IPS DF 6.9 (cell line): ENCODE results near the gene FUCA1.
A peak's percentile ranks its signal among the peaks of the same experiment; 100 is the strongest.
"Not testable (repeated sequence)": the region's sequence is repeated elsewhere in the genome, so short reads cannot be mapped to it uniquely, and the experiment has no call there.

Experiments used
- DNase-seq: peaks from one replicate; pipeline ENCODE4 v3.0.0-alpha.2; 2013; ENCODE audit warnings: low read depth, low spot score
- H3K27ac ChIP-seq: one replicate; pipeline ENCODE4 v1.5.1; 2013; ENCODE audit warnings: low read length, control low read depth
- H3K27me3 ChIP-seq: 2 replicates; pipeline ENCODE4 v1.6.1; 2013; ENCODE audit warnings: mild to moderate bottlenecking, low read length; ENCODE audit not compliant: control insufficient read depth, insufficient read depth
- H3K36me3 ChIP-seq: 2 replicates; pipeline ENCODE4 v1.6.1; 2013; ENCODE audit warnings: low read length; ENCODE audit not compliant: control insufficient read depth, insufficient read depth
- H3K4me1 ChIP-seq: 2 replicates; pipeline ENCODE4 v1.6.1; 2013; ENCODE audit warnings: low read length; ENCODE audit not compliant: control insufficient read depth, insufficient read depth
- H3K4me3 ChIP-seq: 2 replicates; pipeline ENCODE4 v1.5.1; 2013; ENCODE audit warnings: mild to moderate bottlenecking, low read length
- H3K9me3 ChIP-seq: 2 replicates; pipeline ENCODE4 v1.6.1; 2013; ENCODE audit warnings: low read length, inconsistent platforms; ENCODE audit not compliant: control insufficient read depth, insufficient read depth
- WGBS: extraction: QIAGEN DNeasy Blood & Tissue Kit; methylation state at CpG from one replicate; pipeline ENCODE4 v1.1.7; 2013; ENCODE audit warnings: mixed read lengths, missing lambda C conversion rate; ENCODE audit not compliant: insufficient read length, insufficient coverage; 5-methylcytosine and 5-hydroxymethylcytosine counted together

FUCA1 gene

DNA sequence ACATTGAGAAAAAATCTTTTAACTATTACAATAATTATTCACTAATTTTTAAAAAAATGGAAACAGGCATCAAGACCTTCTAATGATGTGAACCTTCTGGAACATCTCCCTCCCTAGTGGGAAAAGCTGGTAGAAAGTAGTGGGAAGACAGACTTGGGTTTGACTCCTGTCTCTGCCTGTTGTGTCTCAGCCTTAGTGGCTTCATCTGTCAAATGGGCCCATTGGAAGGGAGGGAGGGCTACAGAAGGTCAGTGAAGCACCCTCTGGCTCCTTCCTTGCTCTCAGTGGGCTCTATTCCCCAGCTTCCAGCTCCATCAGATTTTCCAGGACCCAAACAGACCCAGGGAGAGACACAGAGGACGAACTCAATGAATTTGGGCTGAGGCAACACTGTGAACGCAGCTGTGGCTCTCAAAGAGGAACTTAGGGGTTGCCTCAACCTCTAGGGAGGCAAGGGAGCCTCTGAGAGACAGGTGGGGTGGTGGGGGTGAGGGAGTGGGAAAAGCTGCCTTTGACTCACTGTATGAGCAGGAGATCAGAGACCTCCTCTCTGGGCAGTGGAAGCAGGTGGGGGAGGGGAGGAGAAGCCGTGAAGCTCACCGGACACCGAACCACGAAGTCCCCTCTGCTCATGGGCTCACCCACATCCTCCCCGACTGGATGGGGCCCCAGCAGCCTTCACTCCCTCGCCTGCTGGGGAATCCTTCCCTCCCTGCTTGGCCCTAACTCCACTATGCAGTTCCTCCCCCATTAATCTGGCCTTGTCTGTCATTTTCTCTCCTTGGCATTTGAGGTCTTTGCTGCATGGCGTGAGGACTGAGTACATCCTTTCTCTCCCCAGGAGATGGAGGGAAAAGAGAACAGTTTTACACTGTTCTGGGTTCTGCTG lies 40.6 kb upstream of the FUCA1 start:
- Histone ChIP-seq H3K9me3 (no peaks in the 10 kb centered on the region), H3K27me3 (no peaks in the 10 kb centered on the region; the same call in 1 of the 2 replicates), H3K4me1 (no peaks in the 10 kb centered on the region; the same call in 1 of the 2 replicates), H3K36me3 (no peaks in the 10 kb centered on the region), H3K27ac (no peak overlapping the region), H3K4me3 (no peak overlapping the region)
- WGBS: no CpG with 5 or more reads among the region's 9 CpGs
- DNase-seq: no peak

DNA sequence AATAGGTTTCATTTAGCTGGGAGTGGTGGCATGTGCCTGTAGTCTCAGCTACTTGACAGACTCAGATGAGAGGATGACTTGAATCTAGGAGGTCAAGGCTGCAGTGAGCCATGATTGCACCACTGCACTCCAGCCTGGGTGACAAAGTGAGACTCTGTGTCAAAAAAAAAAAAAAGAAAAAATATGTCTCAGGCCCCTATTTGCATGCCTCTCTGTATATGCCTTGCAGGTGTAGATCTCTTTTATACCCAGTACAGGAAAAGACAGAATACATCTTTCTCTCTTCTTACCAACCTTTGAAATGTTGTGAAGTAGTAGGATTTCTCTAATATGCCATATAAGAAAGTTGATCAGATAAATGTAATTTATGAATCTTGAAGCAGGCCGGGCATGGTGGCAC lies 38.6 kb upstream of the FUCA1 start:
- no peak overlapping the region for H3K4me3 ChIP-seq

DNA sequence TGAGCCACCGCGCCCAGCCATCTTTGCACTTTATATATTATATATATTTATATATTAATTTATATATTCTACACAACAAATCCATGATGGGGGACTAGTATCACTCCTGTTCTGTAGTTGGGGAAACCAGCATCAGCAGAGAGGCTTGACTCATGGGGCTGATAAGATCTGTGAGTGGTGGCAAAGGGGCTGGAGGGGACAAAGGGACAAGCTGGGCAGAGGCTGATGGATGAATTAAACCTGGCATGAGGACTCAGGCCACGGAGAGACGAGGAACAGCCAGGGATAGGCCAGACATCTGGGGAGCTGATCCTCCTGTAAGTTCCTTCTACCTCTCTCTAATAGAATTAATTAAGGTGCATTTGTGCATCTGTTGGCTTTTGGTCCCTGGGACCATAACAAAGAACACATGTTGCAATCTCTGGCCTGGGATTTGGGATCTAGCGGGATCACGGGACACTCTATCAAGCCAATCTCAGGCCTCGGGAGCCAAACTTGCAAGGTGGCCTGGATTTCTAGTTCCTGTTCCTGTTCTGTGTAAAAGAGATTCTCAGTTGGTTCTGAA lies 37.5 kb upstream of the FUCA1 start:
- no peaks in the 10 kb centered on the region for H3K36me3 ChIP-seq
- H3K27me3 ChIP-seq: peaks cover 15% of the 10 kb centered on the region; the same call in 1 of the 2 replicates
- no peaks in the 10 kb centered on the region; the same call in 1 of the 2 replicates for H3K4me1 ChIP-seq
- H3K4me3 ChIP-seq: no peak overlapping the region
- DNase-seq: no peak
- no CpG with 5 or more reads among the region's 7 CpGs for WGBS
- no peaks in the 10 kb centered on the region for H3K9me3 ChIP-seq
- no peak overlapping the region for H3K27ac ChIP-seq

More for the DNA sequence above, 38.6 kb upstream of the FUCA1 start:
- no peaks in the 10 kb centered on the region; the same call in 1 of the 2 replicates for H3K4me1 ChIP-seq
- peaks cover 11% of the 10 kb centered on the region; the same call in 1 of the 2 replicates for H3K27me3 ChIP-seq
- DNase-seq: no peak
- H3K9me3 ChIP-seq: no peaks in the 10 kb centered on the region
- no peak overlapping the region for H3K27ac ChIP-seq
- WGBS: no CpG with 5 or more reads among the region's 1 CpG
- no peaks in the 10 kb centered on the region for H3K36me3 ChIP-seq

DNA sequence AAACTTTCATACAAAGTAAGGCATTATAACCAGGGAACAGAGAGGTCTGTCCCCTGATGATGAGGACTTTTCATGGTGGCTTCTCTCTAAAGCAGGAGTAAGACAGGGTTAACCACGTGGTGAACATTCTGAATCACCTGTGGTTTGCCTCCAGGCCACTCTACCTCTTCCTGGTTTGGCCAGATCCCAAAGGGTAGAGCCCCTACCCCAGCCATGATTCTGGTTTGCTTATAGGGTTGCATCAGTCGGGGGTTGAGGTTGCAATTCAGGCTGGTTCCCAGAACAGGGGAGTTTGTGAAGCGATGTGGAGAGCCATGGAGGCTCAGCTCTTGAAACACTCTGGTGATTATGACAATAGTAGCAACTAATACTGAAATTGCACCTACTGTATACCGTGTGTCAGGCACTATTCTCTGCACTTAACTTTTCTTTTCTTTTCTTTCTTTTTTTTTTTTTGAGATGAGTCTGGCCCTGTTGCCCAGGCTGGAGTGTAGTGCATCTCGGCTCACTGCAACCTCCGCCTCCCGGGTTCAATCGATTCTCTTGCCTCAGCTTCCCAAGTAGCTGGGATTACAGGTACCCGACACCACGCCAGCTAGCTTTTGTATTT lies 36.8 kb upstream of the FUCA1 start:
- Histone ChIP-seq H3K4me3 (no peak overlapping the region), H3K27ac (no peak overlapping the region), H3K4me1 (no peaks in the 10 kb centered on the region; the same call in 1 of the 2 replicates), H3K27me3 (peaks cover 15% of the 10 kb centered on the region; the same call in 1 of the 2 replicates), H3K36me3 (no peaks in the 10 kb centered on the region), H3K9me3 (no peaks in the 10 kb centered on the region)
- no peak for DNase-seq
- WGBS: no CpG with 5 or more reads among the region's 10 CpGs

DNA sequence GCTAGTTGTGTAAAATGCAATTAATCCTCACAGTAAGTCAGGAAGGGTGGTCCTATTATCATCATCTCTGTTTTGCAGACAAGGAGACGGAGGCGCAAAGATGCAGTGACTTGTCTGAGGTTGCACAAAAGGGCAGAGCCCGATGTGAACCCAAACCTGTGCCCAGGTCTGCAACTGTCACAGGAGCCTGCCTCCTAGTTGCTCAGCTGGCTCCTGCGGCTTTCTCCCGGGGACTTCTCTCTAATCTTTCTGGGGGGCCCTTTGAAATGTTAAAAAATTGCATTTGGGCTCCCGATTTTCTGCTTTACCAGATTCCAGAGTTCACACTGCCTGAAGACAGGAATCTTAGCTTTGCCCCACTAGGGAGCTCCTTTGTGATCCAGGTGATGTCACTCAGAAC lies 35.7 kb upstream of the FUCA1 start:
- DNase-seq: no peak
- no CpG with 5 or more reads among the region's 6 CpGs for WGBS
- no peak overlapping the region for H3K4me3 ChIP-seq
- H3K27me3 ChIP-seq: peaks cover 15% of the 10 kb centered on the region; the same call in 1 of the 2 replicates
- no peak overlapping the region for H3K27ac ChIP-seq
- no peaks in the 10 kb centered on the region for H3K9me3 ChIP-seq
- H3K4me1 ChIP-seq: no peaks in the 10 kb centered on the region; the same call in 1 of the 2 replicates
- no peaks in the 10 kb centered on the region for H3K36me3 ChIP-seq

DNA sequence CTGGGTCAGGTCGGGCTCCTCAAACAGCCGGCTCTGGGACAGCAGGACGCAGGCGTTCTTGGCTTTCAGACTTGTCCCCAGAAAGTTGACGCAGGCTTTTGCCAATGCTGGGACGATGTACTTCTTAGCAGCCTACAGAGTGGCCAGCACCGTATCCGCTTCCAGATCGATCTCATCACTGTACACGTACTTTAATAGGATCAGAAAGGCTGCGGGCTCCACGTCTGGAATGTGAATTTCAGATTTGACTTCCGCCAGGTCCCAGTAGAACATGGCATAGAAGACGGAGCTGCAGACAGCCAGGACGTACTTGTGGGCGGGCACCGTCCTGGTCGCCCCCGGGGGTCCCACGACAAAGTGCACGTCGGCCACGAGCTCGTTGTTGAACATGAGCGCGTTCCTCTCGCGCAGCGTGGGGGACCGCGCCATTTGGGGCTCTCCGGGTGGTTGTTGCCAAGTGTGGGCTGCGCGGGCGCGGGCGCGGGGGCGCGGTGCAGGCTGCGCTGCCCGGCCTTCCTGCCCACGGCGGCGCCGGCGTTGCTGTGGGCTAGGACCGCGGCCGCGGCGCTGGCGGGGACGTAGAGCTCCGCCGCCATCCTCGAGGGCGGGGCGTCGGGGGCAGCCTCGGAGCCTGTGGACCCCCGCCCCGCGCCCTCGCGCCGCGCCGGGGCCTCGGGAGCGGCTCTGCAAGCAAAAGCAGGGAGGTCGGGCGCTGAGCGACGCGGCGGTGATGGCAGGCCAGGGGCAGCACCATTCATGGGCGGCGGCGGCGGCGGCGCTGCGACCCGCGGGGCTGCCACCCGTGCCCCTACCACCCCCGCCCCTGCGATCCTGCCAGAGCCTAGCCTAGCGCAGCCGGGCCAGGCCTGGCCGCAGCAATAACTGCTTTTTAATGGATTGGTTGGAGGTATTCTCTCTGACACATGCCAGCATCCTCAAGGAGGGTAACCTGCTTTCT lies 34.5 kb upstream of the FUCA1 start:
- Histone ChIP-seq H3K4me3 (peak overlapping the region; percentile 9; the same call in 1 of the 2 replicates), H3K4me1 (no peaks in the 10 kb centered on the region; the same call in 1 of the 2 replicates), H3K9me3 (no peaks in the 10 kb centered on the region), H3K27ac (no peak overlapping the region), H3K36me3 (no peaks in the 10 kb centered on the region), H3K27me3 (peaks cover 15% of the 10 kb centered on the region; the same call in 1 of the 2 replicates)
- no peak for DNase-seq
- no CpG with 5 or more reads among the region's 92 CpGs for WGBS

DNA sequence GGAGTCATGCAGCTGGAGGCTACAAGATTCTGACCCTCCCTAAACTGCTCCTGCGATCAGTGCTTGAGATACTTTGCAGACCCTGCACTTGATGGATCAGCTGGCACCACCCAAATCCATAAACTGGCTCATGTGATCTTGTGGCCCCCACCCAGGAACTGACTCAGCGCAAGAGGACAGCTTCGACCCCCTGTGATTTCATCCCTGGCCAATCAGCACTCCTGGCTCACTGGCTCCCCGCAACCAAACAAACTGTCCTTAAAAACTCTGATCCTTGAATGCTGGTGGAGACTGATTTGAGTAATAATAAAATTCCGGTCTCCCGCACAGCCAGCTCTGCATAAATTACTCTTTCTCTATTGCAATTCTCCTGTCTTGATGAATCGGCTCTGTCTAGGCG lies 31.9 kb upstream of the FUCA1 start:
- H3K27me3 ChIP-seq: peaks cover 15% of the 10 kb centered on the region; the same call in 1 of the 2 replicates
- not testable (repeated sequence) for H3K4me3 ChIP-seq, H3K36me3 ChIP-seq, H3K27ac ChIP-seq, DNase-seq, H3K4me1 ChIP-seq, H3K9me3 ChIP-seq
- no CpG with 5 or more reads among the region's 8 CpGs for WGBS

DNA sequence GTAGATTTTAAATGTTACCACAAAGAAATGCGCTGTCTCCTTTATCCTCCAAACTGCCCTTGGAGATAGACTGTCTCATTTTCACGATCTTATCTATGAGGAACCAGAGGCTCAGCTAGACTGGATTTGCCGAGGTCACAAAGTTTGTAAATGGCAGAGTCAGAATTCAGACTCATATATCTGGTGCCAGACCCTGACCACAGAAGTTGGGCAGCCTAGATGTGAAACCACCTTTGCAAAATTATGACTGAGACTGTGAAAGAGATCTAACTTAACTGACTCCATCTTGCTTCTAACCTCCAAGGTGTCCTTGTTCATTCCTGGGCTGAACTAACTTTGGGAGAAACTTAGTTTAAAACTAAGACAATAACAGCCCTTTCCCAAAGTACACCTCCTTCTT lies 31.0 kb upstream of the FUCA1 start:
- no peak for DNase-seq
- Histone ChIP-seq H3K27me3 (peaks cover 15% of the 10 kb centered on the region; the same call in 1 of the 2 replicates), H3K27ac (no peak overlapping the region), H3K4me1 (no peaks in the 10 kb centered on the region; the same call in 1 of the 2 replicates), H3K36me3 (no peaks in the 10 kb centered on the region), H3K9me3 (no peaks in the 10 kb centered on the region), H3K4me3 (no peak overlapping the region)
- WGBS: no CpG with 5 or more reads among the region's 3 CpGs

DNA sequence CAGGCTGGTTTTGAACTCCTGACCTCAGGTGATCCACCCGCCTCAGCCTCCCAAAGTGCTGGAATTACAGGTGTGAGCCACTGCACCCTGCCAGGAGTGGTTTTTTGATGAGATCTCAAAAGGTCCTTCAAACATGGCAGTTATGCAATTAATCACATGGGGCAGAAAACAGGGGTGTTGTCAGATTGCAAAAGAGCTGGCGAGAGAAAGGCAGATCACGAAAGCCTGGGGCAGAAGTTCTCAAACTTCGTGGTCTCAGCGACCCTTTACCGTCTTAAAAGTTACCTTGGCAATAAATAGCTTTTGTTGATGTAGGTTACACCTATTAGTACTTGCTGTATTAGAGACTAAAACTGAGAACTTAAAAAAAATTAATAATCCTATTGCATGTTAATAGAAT lies 29.0 kb upstream of the FUCA1 start:
- no CpG with 5 or more reads among the region's 6 CpGs for WGBS
- Histone ChIP-seq H3K4me1 (no peaks in the 10 kb centered on the region), H3K9me3 (no peaks in the 10 kb centered on the region), H3K36me3 (no peaks in the 10 kb centered on the region), H3K27me3 (peaks cover 5% of the 10 kb centered on the region; the same call in 1 of the 2 replicates), H3K27ac (no peak overlapping the region), H3K4me3 (no peak overlapping the region)
- DNase-seq: no peak
